Islet of Langerhans (tissue), 1 donor: ENCODE measurements around the gene ELK1.

Experiments
- FAIRE-seq: peaks from one replicate; lab custom pipeline; 2011; peaks lifted over from hg19 to GRCh38; lab: Jason Lieb, UNC

The ELK1 gene

GRCh38 chrX:47611489-47611888 lies 38.9 kb downstream of the ELK1 start:
- no peak for FAIRE-seq

GRCh38 chrX:47610511-47610910 lies 39.9 kb downstream of the ELK1 start:
- no peak for FAIRE-seq

GRCh38 chrX:47608130-47608810 lies 42.1 kb downstream of the ELK1 start:
- FAIRE-seq, result no peak

GRCh38 chrX:47607091-47607490 lies 43.3 kb downstream of the ELK1 start:
- FAIRE-seq, result no peak

- FAIRE-seq, result no peak
Measured at GRCh38 chrX:47605024-47605423, 45.3 kb downstream of the ELK1 start.

- FAIRE-seq, result peak; percentile 13
Measured at GRCh38 chrX:47603125-47603524, 47.2 kb downstream of the ELK1 start.

- FAIRE-seq, result no peak
Measured at GRCh38 chrX:47597222-47597621, 53.1 kb downstream of the ELK1 start.

GRCh38 chrX:47596256-47596655 lies 54.1 kb downstream of the ELK1 start:
- no peak for FAIRE-seq

- FAIRE-seq, result no peak
Measured at GRCh38 chrX:47595716-47596251, 54.6 kb downstream of the ELK1 start.

GRCh38 chrX:47593522-47593921 lies 56.8 kb downstream of the ELK1 start:
- FAIRE-seq, result no peak

- FAIRE-seq, result no peak
Measured at GRCh38 chrX:47590984-47591383, 59.4 kb downstream of the ELK1 start.

- FAIRE-seq, result no peak
Measured at GRCh38 chrX:47587906-47588735, 62.2 kb downstream of the ELK1 start.

- FAIRE-seq, result no peak
Measured at GRCh38 chrX:47587091-47587891, 63.1 kb downstream of the ELK1 start.

GRCh38 chrX:47586043-47586787 lies 64.1 kb downstream of the ELK1 start:
- no peak for FAIRE-seq
